Endodermal cell (in vitro differentiated cells): ENCODE data around the gene ZNF497. TPM values are rescaled to one million over a fixed set of nuclear protein-coding genes. Genes with fewer than 3 reads are reported as not detected.
A peak's percentile ranks its signal among the peaks of the same experiment; 100 is the strongest.

Source experiments
- DNase-seq: peaks from one replicate; pipeline ENCODE4 v3.0.0-alpha.2; 2017
- H3K27ac ChIP-seq: 2 replicates; pipeline ENCODE4 v1.5.1; 2013; ENCODE audit warnings: mild to moderate bottlenecking, low read depth, low read length, moderate library complexity
- H3K27me3 ChIP-seq: 2 replicates; pipeline ENCODE4 v1.6.1; 2013; ENCODE audit warnings: mild to moderate bottlenecking, low read length, moderate library complexity; ENCODE audit not compliant: insufficient read depth, control insufficient read depth, poor library complexity, severe bottlenecking
- H3K36me3 ChIP-seq: 2 replicates; pipeline ENCODE4 v1.7.0; 2013; ENCODE audit warnings: mild to moderate bottlenecking, low read length, moderate library complexity; ENCODE audit not compliant: control insufficient read depth, insufficient read depth
- H3K4me1 ChIP-seq: one replicate; pipeline ENCODE4 v1.7.0; 2013; ENCODE audit warnings: low read length; ENCODE audit not compliant: control insufficient read depth, insufficient read depth
- H3K4me3 ChIP-seq: 2 replicates; pipeline ENCODE4 v1.5.1; 2013; ENCODE audit warnings: mild to moderate bottlenecking, low read length, moderate library complexity
- H3K9ac ChIP-seq: 2 replicates; pipeline ENCODE4 v1.6.1; 2013; ENCODE audit warnings: mild to moderate bottlenecking, low read length, moderate library complexity; ENCODE audit not compliant: poor library complexity, severe bottlenecking; ENCODE audit errors: extremely low read depth
- H3K9me3 ChIP-seq: 2 replicates; pipeline ENCODE4 v1.6.1; 2013; ENCODE audit warnings: mild to moderate bottlenecking, low read length, moderate library complexity; ENCODE audit not compliant: control insufficient read depth
- H3K27ac Mint-ChIP-seq: 2 replicates; pipeline ENCODE4 v1.8.0; 2020; ENCODE audit warnings: mixed read lengths
- H3K27me3 Mint-ChIP-seq: 2 replicates; pipeline ENCODE4 v1.8.0; 2021; ENCODE audit warnings: mild to moderate bottlenecking, mixed read lengths; ENCODE audit not compliant: insufficient read depth
- H3K36me3 Mint-ChIP-seq: 2 replicates; pipeline ENCODE4 v1.8.0; 2020; ENCODE audit warnings: low read depth, mixed read lengths
- H3K4me1 Mint-ChIP-seq: 2 replicates; pipeline ENCODE4 v1.8.0; 2020; ENCODE audit warnings: mixed read lengths
- H3K4me3 Mint-ChIP-seq: 2 replicates; pipeline ENCODE4 v1.8.0; 2020; ENCODE audit warnings: mild to moderate bottlenecking, moderate library complexity, mixed read lengths
- H3K9me3 Mint-ChIP-seq: 2 replicates; pipeline ENCODE4 v1.8.0; 2020; ENCODE audit warnings: mild to moderate bottlenecking, mixed read lengths
- CTCF ChIP-seq: fragments of 200-600 bp; sonication (generic); conservative IDR thresholded peaks from 2 replicates; pipeline ENCODE4 v1.5.0; 2021; ENCODE audit warnings: antibody characterized with exemption, mild to moderate bottlenecking
- WGBS, 2 experiments: methylation state at CpG; one replicate each; pipeline versions ENCODE4 v1.1.5 to v1.1.7; 2013; ENCODE audit warnings: missing lambda C conversion rate in 2 of 2, mixed read lengths in 1 of 2; ENCODE audit not compliant: insufficient coverage in 1 of 2, insufficient read length in 1 of 2; 5-methylcytosine and 5-hydroxymethylcytosine counted together
- total RNA-seq, 2 donors: library from RNA; stranded (reverse); fragmentation: NEBNext Ultra II Directional in 1 of 2; extraction: Animal tissue kit (Norgen Biotek cat#: 25700) in 1 of 2; gene quantifications; 2 replicates in 1 of 2; 3 replicates in 1 of 2; pipeline ENCODE4 v1.2.1, GENCODE V29; 2021

The ZNF497 gene
- total RNA-seq, 2 donors from 2014 or later: 5.2 to 5.9 TPM

DNA sequence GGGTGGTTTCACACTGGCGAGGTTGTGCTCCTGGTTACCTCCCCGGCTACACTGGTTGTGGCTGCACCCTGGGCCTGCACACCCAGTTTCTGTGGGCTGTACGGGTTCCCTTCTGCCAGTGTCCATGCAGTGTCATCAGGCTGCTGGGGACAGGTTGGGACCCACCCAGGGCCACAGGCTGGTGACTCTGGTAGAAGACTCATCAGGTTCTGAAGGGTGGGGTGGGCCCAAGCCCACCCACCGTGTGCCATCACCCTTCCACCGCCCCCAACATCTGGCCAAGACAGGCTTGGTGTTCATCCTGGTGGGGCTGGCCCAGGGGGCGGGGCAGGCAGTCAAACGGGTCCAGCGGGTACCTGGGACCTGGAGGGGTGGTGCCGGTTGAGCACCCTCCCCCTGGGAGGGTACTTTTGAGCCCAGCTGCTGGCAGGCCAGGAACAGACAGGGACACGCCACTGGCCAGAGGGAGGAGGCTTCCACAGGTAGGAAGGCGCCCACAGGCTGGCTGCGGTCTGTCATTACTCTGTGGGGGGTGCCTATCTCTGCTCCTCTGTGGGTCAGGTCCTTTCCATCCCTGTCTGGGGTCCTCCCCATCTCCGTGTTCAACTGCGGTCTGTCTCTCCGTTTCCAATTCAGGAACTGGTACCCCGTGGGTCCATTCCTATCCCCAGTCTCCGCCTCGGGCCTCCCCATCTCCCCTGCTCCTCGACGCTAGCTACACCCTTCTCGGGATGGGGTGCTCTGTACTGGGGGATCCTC, 32.8 kb upstream of the ZNF497 start, which contains the start of gene RNF225:
Gene RNF225 (plus strand): TSS at position 437 of the 759 bp plus-strand sequence. CDS start 434 bp downstream, outside the sequence.
- peaks cover 46% of the 10 kb centered on the region for H3K36me3 ChIP-seq
- H3K4me1 ChIP-seq: peaks cover 6% of the 10 kb centered on the region
- peak; percentile 87 for DNase-seq
- peak within 1 kb of the TSS; percentile 40 for H3K4me3 Mint-ChIP-seq
- no peaks in the 10 kb centered on the region for H3K9me3 ChIP-seq
- no peaks in the 10 kb centered on the region for H3K27me3 ChIP-seq
- no peaks in the 10 kb centered on the region for H3K9me3 Mint-ChIP-seq
- no peak within 1 kb of the TSS for H3K9ac ChIP-seq
- no peak within 1 kb of the TSS for H3K4me3 ChIP-seq
- no peak for TF ChIP-seq CTCF
- no peak within 1 kb of the TSS for H3K27ac Mint-ChIP-seq
- H3K27me3 Mint-ChIP-seq: peaks cover 52% of the 10 kb centered on the region
- H3K36me3 Mint-ChIP-seq: peaks cover 36% of the 10 kb centered on the region
- no peak within 1 kb of the TSS for H3K27ac ChIP-seq
- 70% methylated on average over 18 to 21 of the region's 21 CpGs for WGBS, 2 experiments
- H3K4me1 Mint-ChIP-seq: peaks cover 8% of the 10 kb centered on the region

- WGBS, 2 experiments: 97% methylated on average over 3 of the region's 3 CpGs; no CpG with 5 or more reads in 1 of the 2 experiments
- H3K9me3 ChIP-seq: no peaks in the 10 kb centered on the region
- H3K27me3 ChIP-seq: no peaks in the 10 kb centered on the region
- Mint-ChIP-seq H3K27ac (no peak overlapping the region), H3K4me1 (peaks cover 5% of the 10 kb centered on the region), H3K36me3 (peaks cover 39% of the 10 kb centered on the region), H3K4me3 (no peak overlapping the region), H3K9me3 (no peaks in the 10 kb centered on the region), H3K27me3 (peaks cover 47% of the 10 kb centered on the region)
- no peak overlapping the region for H3K4me3 ChIP-seq
- DNase-seq: no peak
- no peak for TF ChIP-seq CTCF
- peaks cover 6% of the 10 kb centered on the region for H3K4me1 ChIP-seq
- H3K9ac ChIP-seq: no peak overlapping the region
- H3K27ac ChIP-seq: no peak overlapping the region
- peaks cover 51% of the 10 kb centered on the region for H3K36me3 ChIP-seq
Measured at GRCh38 chr19:58394821-58395219, 32.3 kb upstream of the ZNF497 start.

- no peaks in the 10 kb centered on the region for H3K27me3 ChIP-seq
- peaks cover 36% of the 10 kb centered on the region for H3K27me3 Mint-ChIP-seq
- peaks cover 11% of the 10 kb centered on the region for H3K4me1 Mint-ChIP-seq
- peaks cover 45% of the 10 kb centered on the region for H3K36me3 Mint-ChIP-seq
- DNase-seq: no peak
- H3K4me3 Mint-ChIP-seq: no peak overlapping the region
- no peak overlapping the region for H3K27ac Mint-ChIP-seq
- H3K9me3 Mint-ChIP-seq: no peaks in the 10 kb centered on the region
- H3K36me3 ChIP-seq: peaks cover 60% of the 10 kb centered on the region
- 88 to 100% methylated on average over 4 of the region's 4 CpGs for WGBS, 2 experiments
- no peak overlapping the region for H3K4me3 ChIP-seq
- H3K27ac ChIP-seq: no peak overlapping the region
- no peaks in the 10 kb centered on the region for H3K9me3 ChIP-seq
- TF ChIP-seq CTCF: no peak
- no peak overlapping the region for H3K9ac ChIP-seq
- H3K4me1 ChIP-seq: peaks cover 6% of the 10 kb centered on the region
Measured at GRCh38 chr19:58393725-58394033, 31.1 kb upstream of the ZNF497 start.
